HEK293T (cell line): Measurements from ENCODE around the gene SEC31A.
"Not testable (repeated sequence)": the region's sequence is repeated elsewhere in the genome, so short reads cannot be mapped to it uniquely, and the experiment has no call there.

Source experiments
- CTCF ChIA-PET: fragments of 350-600 bp; formaldehyde crosslinking; extraction: SDS; loops from one replicate; lab custom pipeline; 2021; ENCODE audit warnings: antibody characterized with exemption, inconsistent platforms; lab: Yijun Ruan, JAX
- POLR2A ChIA-PET: fragments of 350-600 bp; formaldehyde crosslinking; extraction: SDS; loops from one replicate; lab custom pipeline; 2020; ENCODE audit warnings: antibody characterized with exemption, inconsistent platforms; lab: Yijun Ruan, JAX
- DNase-seq: peaks from one replicate; pipeline ENCODE4 v3.0.0; 2012; ENCODE audit warnings: mixed read lengths; ENCODE audit errors: extremely low spot score
- ARNT ChIP-seq: fragments of 450-650 bp; IDR thresholded peaks from 2 replicates; pipeline ENCODE4 v1.6.1; 2017; ENCODE audit warnings: mild to moderate bottlenecking
- BHLHE40 ChIP-seq: fragments of 450-650 bp; IDR thresholded peaks from 2 replicates; pipeline ENCODE4 v1.6.1; 2016; ENCODE audit warnings: mild to moderate bottlenecking, moderate library complexity, borderline replicate concordance
- CTBP1 ChIP-seq: fragments of 450-650 bp; IDR thresholded peaks from 2 replicates; pipeline ENCODE4 v1.6.1; 2016; ENCODE audit warnings: borderline replicate concordance
- ELF4 ChIP-seq: fragments of 450-650 bp; IDR thresholded peaks from 2 replicates; pipeline ENCODE4 v1.6.1; 2017; ENCODE audit warnings: antibody characterized with exemption
- FOXA1 ChIP-seq: fragments of 450-650 bp; IDR thresholded peaks from 2 replicates; pipeline ENCODE4 v1.6.1; 2016; ENCODE audit warnings: mild to moderate bottlenecking
- FOXK2 ChIP-seq: fragments of 450-650 bp; IDR thresholded peaks from 2 replicates; pipeline ENCODE4 v1.6.1; 2016; ENCODE audit warnings: mild to moderate bottlenecking
- FOXM1 ChIP-seq: fragments of 450-650 bp; IDR thresholded peaks from 2 replicates; pipeline ENCODE4 v1.6.1; 2017; ENCODE audit warnings: mild to moderate bottlenecking, borderline replicate concordance
- HDGF ChIP-seq: fragments of 450-650 bp; IDR thresholded peaks from 2 replicates; pipeline ENCODE4 v1.6.1; 2017; ENCODE audit warnings: antibody characterized with exemption, borderline replicate concordance
- L3MBTL2 ChIP-seq: fragments of 450-650 bp; conservative IDR thresholded peaks from 2 replicates; pipeline ENCODE4 v1.6.1; 2016; ENCODE audit warnings: mild to moderate bottlenecking
- LEF1 ChIP-seq: fragments of 450-650 bp; IDR thresholded peaks from 2 replicates; pipeline ENCODE4 v1.6.1; 2017; ENCODE audit warnings: mild to moderate bottlenecking, borderline replicate concordance
- NFRKB ChIP-seq: fragments of 450-650 bp; IDR thresholded peaks from 2 replicates; pipeline ENCODE4 v1.6.1; 2016; ENCODE audit warnings: mild to moderate bottlenecking, moderate library complexity
- SP1 ChIP-seq: fragments of 450-650 bp; IDR thresholded peaks from 2 replicates; pipeline ENCODE4 v1.6.1; 2017
- SUZ12 ChIP-seq: fragments of 450-650 bp; IDR thresholded peaks from 2 replicates; pipeline ENCODE4 v1.6.1; 2016; ENCODE audit warnings: mild to moderate bottlenecking
- TARDBP ChIP-seq: fragments of 450-650 bp; IDR thresholded peaks from 2 replicates; pipeline ENCODE4 v1.6.1; 2016
- ZNF384 ChIP-seq: fragments of 450-650 bp; IDR thresholded peaks from 2 replicates; pipeline ENCODE4 v1.6.1; 2016
- TF ChIP-seq, protein P1 (sequence below): fragments of 450-650 bp; IDR thresholded peaks from 2 replicates; pipeline ENCODE4 v1.6.1; 2016

Gene SEC31A

GRCh38 chr4:82921795-82922194 lies 30.8 kb upstream of the SEC31A start:
- no peak for TF ChIP-seq CTBP1
- TF ChIP-seq, protein P1, sequence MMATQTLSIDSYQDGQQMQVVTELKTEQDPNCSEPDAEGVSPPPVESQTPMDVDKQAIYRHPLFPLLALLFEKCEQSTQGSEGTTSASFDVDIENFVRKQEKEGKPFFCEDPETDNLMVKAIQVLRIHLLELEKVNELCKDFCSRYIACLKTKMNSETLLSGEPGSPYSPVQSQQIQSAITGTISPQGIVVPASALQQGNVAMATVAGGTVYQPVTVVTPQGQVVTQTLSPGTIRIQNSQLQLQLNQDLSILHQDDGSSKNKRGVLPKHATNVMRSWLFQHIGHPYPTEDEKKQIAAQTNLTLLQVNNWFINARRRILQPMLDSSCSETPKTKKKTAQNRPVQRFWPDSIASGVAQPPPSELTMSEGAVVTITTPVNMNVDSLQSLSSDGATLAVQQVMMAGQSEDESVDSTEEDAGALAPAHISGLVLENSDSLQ, result no peak
- TF ChIP-seq SUZ12, result no peak
- no peak for TF ChIP-seq TARDBP
- TF ChIP-seq L3MBTL2, result no peak
- no peak for TF ChIP-seq ZNF384
- no peak for TF ChIP-seq LEF1
- TF ChIP-seq FOXA1, result no peak
- no peak for TF ChIP-seq ELF4
- TF ChIP-seq HDGF, result no peak
- TF ChIP-seq SP1, result no peak
- no peak for TF ChIP-seq FOXK2
- ChIA-PET POLR2A (no interaction called here), CTCF (no interaction called here)
- DNase-seq, result no peak

DNA sequence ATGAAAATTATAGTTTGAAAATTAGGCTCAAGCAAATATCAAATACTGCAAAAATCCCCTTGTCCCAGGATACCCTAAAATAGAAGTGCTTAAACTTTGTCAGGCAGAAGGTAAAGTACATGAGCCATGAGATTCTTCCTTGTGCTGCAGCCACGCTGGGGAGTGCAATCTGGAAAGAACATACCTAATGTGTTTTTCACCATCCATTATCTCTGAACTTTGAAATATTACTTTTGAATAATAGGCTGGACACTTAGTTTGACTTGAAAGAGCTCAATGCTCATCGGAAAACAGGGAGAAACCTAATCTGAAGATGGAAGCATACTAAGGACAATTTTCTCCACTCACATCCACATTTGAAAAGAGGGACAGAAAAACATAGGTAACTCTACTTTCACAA lies 28.4 kb upstream of the SEC31A start:
- TF ChIP-seq FOXK2, result no peak
- no peak for TF ChIP-seq BHLHE40
- TF ChIP-seq HDGF, result no peak
- no peak for TF ChIP-seq ELF4
- TF ChIP-seq SP1, result no peak
- TF ChIP-seq L3MBTL2, result no peak
- TF ChIP-seq CTBP1, result no peak
- no peak for TF ChIP-seq FOXA1
- TF ChIP-seq NFRKB, result no peak
- no peak for TF ChIP-seq LEF1
- TF ChIP-seq ZNF384, result no peak
- TF ChIP-seq, protein P1, result no peak
- no peak for TF ChIP-seq ARNT
- no peak for TF ChIP-seq FOXM1
- ChIA-PET POLR2A (interaction anchor here (1.1 kb wide), 1 partner anchor 18 kb away, joined by 3 read pairs; the partner anchor contains the start of gene THAP9), CTCF (no interaction called here)
- no peak for DNase-seq

DNA sequence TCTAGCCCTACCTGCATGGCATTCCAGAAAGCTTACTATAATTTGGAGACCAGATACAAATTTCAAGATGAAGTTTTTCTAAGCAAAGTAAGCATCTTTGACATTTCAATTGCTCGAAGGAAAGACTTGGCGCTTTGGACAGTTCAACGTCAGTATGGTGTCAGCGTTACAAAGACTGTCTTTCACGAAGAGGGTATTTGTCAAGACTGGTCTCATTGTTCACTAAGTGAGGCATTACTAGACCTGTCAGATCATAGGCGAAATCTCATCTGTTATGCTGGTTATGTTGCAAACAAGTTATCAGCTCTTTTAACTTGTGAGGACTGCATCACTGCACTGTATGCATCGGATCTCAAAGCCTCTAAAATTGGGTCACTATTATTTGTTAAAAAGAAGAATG lies 27.1 kb upstream of the SEC31A start:
- ChIA-PET POLR2A (interaction anchor here (1.6 kb wide), 1 partner anchor 18 kb away, joined by 7 read pairs; the partner anchor contains the start of gene THAP9), CTCF (no interaction called here)
- DNase-seq, result no peak
- TF ChIP-seq TARDBP (no peak), FOXM1 (no peak), SP1 (no peak), L3MBTL2 (no peak), ELF4 (no peak), CTBP1 (no peak)

- DNase-seq, POLR2A ChIA-PET, CTCF ChIA-PET: not testable (repeated sequence)
Observed at GRCh38 chr4:82913968-82914367, 23.0 kb upstream of the SEC31A start.

GRCh38 chr4:82913305-82913704 lies 22.4 kb upstream of the SEC31A start:
- ChIA-PET CTCF (no interaction called here), POLR2A (no interaction called here)
- no peak for TF ChIP-seq FOXA1
- no peak for TF ChIP-seq FOXM1
- TF ChIP-seq BHLHE40, result no peak
- no peak for TF ChIP-seq LEF1
- no peak for TF ChIP-seq HDGF
- no peak for TF ChIP-seq ARNT
- TF ChIP-seq ZNF384, result no peak
- no peak for TF ChIP-seq L3MBTL2
- no peak for TF ChIP-seq TARDBP
- no peak for TF ChIP-seq SUZ12
- TF ChIP-seq FOXK2, result no peak
- no peak for TF ChIP-seq SP1
- TF ChIP-seq ELF4, result no peak
- TF ChIP-seq NFRKB, result no peak
- TF ChIP-seq, protein P1, result no peak
- no peak for DNase-seq

GRCh38 chr4:82909326-82909725 lies 18.4 kb upstream of the SEC31A start:
- no peak for DNase-seq
- no peak for TF ChIP-seq FOXA1
- TF ChIP-seq LEF1, result no peak
- TF ChIP-seq SP1, result no peak
- TF ChIP-seq CTBP1, result no peak
- TF ChIP-seq ELF4, result no peak
- ChIA-PET CTCF (no interaction called here), POLR2A (interaction anchor here (1.6 kb wide), 1 partner anchor 9 kb away, joined by 6 read pairs; the partner anchor contains the start of gene THAP9)

GRCh38 chr4:82906469-82906868 lies 15.5 kb upstream of the SEC31A start:
- ChIA-PET CTCF (no interaction called here), POLR2A (interaction anchor here (0.7 kb wide), 1 partner anchor 106 kb away, joined by 3 read pairs; no protein-coding TSS in a partner anchor)
- DNase-seq, result no peak
- TF ChIP-seq FOXA1, result no peak
- TF ChIP-seq BHLHE40, result no peak
- TF ChIP-seq TARDBP, result no peak
- no peak for TF ChIP-seq FOXM1
- TF ChIP-seq SUZ12, result no peak
- no peak for TF ChIP-seq FOXK2
- TF ChIP-seq ZNF384, result no peak
